HUDEP-2 (cell line): ENCODE results near the gene PTPRG.

Source experiments
- DNase-seq, 76 experiments: peaks; one replicate each; lab custom pipeline; 2025; ENCODE audit not compliant: unreplicated experiment in 76 of 76; lab: John Stamatoyannopoulos, UW

The PTPRG gene

DNA sequence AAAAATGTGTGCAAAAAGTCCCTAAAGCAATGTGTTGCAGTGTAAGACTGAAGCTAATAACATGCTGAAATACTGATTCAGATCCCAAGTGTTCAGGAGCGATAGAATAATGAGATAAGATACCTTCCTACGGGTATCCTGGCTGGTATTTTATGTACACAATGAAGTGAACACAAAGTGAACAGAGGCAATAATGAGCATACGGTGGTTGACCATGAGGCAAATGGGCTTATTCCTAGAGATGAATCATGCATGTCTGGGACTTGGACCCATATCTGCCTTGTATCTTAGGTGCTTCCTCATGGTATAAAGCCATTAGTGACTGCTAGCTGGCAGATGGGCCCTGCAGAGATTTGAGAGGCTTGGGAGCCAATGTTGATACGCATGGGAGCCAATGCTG, 21.5 kb downstream of the PTPRG start:
- DNase-seq: no peak

DNA sequence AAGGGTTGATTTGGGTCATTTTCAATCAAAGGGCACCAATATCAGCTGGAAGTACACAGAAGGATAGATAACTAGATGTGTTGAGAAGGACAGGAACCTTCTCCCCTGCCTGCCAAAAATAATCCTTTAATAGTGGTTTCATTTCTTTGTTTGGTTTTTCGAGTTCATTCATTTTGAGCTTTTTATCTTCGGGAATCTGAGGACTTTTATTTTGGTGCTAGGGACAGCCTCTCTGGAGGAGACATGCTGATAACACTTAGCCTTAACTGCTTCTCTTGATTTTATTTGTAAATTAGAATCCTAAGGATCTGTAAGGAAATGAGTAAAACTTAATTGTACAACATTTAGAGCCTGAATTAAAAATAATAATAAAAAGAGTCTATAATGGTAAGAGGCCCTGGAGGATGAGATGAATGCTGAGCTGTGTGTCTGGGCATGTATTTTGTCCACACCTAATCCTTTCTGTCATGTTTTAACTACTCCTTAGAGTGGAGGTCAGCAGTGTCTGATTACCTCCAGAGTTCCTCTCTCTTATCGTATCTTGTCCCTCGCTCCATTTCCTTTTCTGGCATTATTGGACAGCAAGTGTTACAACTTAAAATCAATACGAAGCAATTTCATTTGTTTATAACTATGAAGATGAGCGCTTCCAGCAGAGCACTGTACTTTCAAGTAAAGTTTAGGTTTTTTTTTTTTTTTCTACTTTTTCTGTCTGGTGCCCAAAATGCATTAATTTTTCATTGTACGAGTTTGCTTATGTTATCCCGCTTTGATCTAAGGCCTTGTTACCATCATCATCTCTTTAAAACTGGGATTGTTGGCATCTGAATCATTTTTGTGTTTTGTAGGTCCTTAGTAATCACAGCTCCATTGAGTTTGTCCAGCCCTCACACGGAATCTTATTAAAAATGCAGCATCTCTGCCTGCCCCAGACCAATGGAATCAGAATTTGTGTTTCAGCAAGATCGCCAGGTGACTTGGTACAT, 22.8 kb downstream of the PTPRG start:
- DNase-seq: no peak

DNA sequence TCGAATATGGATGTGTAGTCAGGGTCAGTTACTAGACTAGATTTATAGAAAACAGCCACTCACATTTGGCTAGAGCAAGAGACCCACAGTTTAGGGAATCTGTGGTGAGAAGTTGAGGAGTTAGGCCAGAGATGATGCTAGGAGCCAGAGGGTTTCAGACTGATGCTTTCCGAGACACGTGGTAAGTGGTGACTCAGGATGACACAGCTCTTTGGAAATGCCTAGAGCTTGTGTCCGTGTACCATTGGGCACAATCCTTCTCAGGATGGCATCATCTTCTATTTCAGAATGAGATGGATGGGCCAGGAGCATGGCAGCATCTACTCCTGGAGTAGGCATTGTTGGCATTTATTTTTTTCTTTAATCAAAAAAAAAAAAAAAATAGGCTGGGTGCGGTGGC, 28.5 kb downstream of the PTPRG start:
- DNase-seq: no peak

DNA sequence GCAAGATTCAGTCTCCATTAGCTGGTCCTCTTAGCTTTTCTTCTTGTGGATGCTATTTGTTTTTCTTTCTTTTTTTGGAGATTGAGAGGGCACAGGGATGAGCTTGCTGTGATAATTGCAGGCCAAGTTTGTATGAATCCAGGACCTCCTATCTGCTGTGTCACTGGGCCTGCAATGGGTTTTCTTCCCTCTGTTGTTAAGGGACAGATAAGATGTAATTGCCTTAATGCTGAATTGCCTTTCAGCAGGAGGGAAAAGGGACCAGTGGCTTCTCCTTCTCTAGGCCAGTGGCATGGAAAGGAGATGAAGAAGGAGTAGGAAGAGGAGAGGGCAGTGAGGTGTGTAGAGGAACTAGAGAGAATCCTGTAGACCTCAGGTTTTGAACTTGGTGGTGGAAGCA, 29.9 kb downstream of the PTPRG start:
- no peak for DNase-seq

- no peak for DNase-seq
Observed at GRCh38 chr3:61593446-61594029, 32.2 kb downstream of the PTPRG start.

- no peak for DNase-seq
Observed at GRCh38 chr3:61594144-61594963, 33.0 kb downstream of the PTPRG start.

DNA sequence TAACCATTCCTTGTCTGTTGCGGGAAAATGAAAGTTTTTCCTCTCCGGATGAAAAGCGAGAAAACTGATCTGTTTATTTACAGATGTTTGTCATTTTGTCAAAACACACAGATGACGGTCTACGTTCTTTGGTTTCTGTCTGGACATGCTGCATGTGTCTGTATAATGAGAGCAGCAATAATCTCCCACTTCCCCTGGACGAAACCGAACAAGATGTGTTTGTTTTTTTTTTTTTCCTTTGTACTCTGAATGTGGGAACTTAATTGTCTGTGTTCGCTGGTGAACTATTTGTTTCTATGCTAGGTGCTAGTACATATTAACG, 33.6 kb downstream of the PTPRG start:
- DNase-seq: no peak

- no peak for DNase-seq
Observed at GRCh38 chr3:61595288-61595687, 33.9 kb downstream of the PTPRG start.

GRCh38 chr3:61595826-61596225, 34.5 kb downstream of the PTPRG start:
- DNase-seq: no peak

GRCh38 chr3:61597906-61598305, 36.5 kb downstream of the PTPRG start:
- DNase-seq: no peak

- DNase-seq: no peak
Observed at GRCh38 chr3:61600195-61600594, 38.8 kb downstream of the PTPRG start.

GRCh38 chr3:61601831-61602230, 40.5 kb downstream of the PTPRG start:
- DNase-seq: no peak

- no peak for DNase-seq
Observed at GRCh38 chr3:61602466-61602865, 41.1 kb downstream of the PTPRG start.

- DNase-seq: no peak
Observed at GRCh38 chr3:61605589-61606175, 44.3 kb downstream of the PTPRG start.

DNA sequence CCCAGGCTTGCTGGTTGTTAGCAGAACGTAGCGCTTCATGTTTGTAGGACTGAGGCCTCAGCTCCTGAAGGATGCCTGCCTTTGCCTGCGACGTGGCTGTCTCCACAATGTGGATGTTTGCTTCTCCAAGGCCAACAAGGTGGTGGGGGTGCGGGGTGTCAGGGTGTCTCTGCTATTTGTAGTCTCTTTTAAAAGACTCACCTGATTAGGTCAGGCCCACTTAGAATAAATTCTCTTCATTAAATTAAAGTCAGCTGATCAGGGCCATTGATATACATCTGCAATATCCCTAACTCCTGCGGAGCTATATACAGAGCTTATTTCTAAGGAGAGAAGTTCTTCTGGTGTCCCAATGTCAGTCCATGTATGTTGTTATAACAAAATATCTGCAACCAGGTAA, 44.8 kb downstream of the PTPRG start:
- DNase-seq: peak in 1 of 76 experiments; percentile 4

DNA sequence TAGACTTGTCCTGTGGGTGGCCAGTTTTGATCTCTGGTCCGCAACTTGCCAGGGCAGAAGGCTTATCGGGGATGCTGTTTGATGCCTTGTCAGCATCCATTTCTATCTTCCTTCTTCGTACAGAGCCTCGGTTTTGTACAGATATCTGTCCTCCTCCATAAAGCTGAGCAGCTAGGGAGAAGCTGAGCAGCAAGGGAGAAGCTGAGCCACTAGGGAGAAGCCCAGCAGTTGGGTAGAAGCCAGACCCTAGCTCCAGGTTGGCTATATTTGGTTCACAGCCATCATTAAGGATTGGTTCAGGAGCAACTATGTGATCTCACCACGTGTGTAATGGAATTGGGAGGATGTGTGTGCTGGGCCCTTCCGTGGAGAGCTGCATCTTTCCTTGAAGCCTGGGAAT, 46.7 kb downstream of the PTPRG start:
- DNase-seq: no peak

GRCh38 chr3:61608711-61609110, 47.3 kb downstream of the PTPRG start:
- DNase-seq: no peak

GRCh38 chr3:61610316-61610715, 48.9 kb downstream of the PTPRG start:
- no peak for DNase-seq

DNA sequence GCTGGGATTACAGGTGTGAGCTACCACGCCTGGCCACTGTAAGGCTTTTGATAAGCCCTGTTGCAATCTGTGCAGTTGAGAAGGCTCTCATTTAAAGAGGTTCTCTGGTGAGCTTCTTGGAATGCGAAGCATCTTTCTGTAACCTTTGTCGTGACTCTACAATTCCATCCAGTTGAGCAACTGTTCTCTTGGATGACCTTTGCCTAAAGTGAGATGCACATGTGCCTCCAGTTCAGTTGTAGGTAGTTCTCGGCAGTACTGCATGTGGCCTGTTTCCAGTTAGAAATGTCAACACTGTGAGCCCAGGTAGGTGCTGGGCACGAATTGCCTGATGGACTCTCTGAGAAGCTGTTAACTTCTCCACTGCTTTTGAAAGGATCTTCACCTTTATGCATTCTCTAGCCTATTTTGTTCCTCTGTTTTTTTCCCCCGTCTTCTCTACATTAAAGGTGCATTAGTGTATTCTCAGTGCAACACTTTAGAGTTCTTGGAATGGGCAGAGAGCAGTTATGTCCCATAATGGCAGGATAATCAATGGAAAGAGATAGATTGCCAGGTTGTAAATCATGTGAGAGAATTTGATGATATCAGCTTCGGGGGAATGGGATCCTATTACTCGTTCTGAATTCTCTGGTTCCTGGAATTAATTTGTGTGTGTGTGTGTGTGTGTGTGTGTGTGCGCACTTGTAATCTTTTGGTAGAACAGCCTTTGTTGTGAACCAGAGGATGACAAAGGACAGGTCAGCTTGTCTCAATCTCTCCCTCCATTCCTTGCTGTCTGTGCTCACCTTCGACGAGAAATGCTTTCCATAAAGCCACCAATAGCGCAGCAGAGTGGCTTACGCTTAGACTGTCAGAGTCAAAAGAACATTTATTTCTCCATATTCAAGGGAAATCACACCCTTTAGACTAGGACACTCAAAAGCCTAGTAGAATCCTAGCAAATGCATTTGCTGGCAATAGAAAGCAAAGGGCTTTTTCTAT, 51.1 kb downstream of the PTPRG start:
- DNase-seq: no peak

GRCh38 chr3:61613666-61614065, 52.3 kb downstream of the PTPRG start:
- no peak for DNase-seq
